Measurements from ENCODE around the gene TNRC6A. TPM values are rescaled to one million over a fixed set of nuclear protein-coding genes. Genes with fewer than 3 reads are reported as not detected.
"Not testable (repeated sequence)": the region's sequence is repeated elsewhere in the genome, so short reads cannot be mapped to it uniquely, and the experiment has no call there.

TNRC6A gene
- total and polyA plus RNA-seq, 2 experiments from 2014 or later = 12.5 to 13.1 TPM

DNA sequence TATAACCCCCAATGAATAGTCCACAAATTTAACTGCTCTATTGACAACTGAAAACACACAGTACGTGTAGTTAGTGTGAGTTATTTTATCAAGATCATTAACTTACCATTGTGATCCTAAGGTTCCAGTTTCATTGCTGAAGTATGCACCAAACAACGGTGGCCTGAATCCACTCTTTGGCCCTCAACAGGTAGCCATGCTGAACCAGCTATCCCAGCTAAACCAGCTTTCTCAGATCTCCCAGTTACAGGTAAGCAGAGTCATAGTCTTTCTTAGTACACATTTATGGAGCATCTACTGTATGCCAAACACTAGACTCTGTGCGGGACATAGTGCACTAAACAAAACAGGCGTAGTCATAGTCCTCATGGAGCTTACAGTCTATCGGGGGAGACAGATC lies 76.0 kb downstream of the TNRC6A start:
- in situ Hi-C loops (cut with MboI) = no loop called here
- H2AFZ ChIP-seq = no peak overlapping the region
- no peaks in the 10 kb centered on the region for H3K9me2 ChIP-seq (ENCODE audit: insufficient read depth)
- no peaks in the 10 kb centered on the region for H3K27me3 ChIP-seq (replicated peaks; ENCODE audit: insufficient read depth)
- TF ChIP-seq EZH2phosphoT487 (IDR thresholded peaks at IDR 0.05; ENCODE audit: insufficient read depth, low read depth) = no peak
- TF ChIP-seq EZH2 (IDR thresholded peaks at IDR 0.05; ENCODE audit: insufficient read depth, poor library complexity, severe bottlenecking) = no peak
- no peaks in the 10 kb centered on the region for H3K4me1 ChIP-seq (ENCODE audit: insufficient read depth)
- H3K4me3 ChIP-seq = no peak overlapping the region
- peaks cover 24% of the 10 kb centered on the region for H3K79me2 ChIP-seq (ENCODE audit: insufficient read depth)
- no peak for DNase-seq
- H3K9me3 ChIP-seq (ENCODE audit: low read depth) = no peaks in the 10 kb centered on the region
- no peak overlapping the region for H3K4me2 ChIP-seq (ENCODE audit: unreplicated experiment)
- H3K36me3 ChIP-seq (ENCODE audit: low read depth) = peaks cover 92% of the 10 kb centered on the region
- no peak overlapping the region for H3K27ac ChIP-seq
- no peaks in the 10 kb centered on the region for H4K20me1 ChIP-seq (ENCODE audit: insufficient read depth)
- H3F3A ChIP-seq (ENCODE audit: insufficient read depth) = no peaks in the 10 kb centered on the region
- WGBS, 2 experiments (ENCODE audit: low coverage in 1 of 2, low lambda C conversion rate in 2 of 2, missing lambda C conversion rate in 2 of 2) = 95 to 96% methylated on average over 5 of the region's 5 CpGs
- H3K9ac ChIP-seq = no peak overlapping the region

DNA sequence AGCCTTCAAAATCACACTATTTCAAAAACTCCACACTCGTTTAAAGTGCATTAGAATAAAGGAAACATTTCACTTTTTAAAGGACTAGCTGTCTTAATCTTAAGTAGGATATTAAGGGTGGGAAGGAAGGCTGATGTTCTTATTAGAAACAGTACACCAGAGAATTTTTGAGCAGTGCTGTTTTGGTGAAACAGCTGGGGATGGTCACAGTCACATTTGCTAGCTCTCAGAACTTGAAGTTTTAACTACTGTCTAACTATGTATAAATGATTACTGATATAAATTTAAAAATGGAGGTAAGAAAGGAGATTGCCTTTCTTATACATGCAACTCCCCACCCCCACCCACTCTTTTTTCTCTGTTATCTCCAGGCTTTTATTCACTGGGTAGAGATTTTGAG lies 77.8 kb downstream of the TNRC6A start:
- Histone ChIP-seq H3K9me2 (ENCODE audit: insufficient read depth) (no peaks in the 10 kb centered on the region), H3K27me3 (replicated peaks; ENCODE audit: insufficient read depth) (no peaks in the 10 kb centered on the region), H3K4me1 (ENCODE audit: insufficient read depth) (no peaks in the 10 kb centered on the region), H3K4me3 (no peak overlapping the region), H3K4me2 (ENCODE audit: unreplicated experiment) (no peak overlapping the region), H3F3A (ENCODE audit: insufficient read depth) (no peaks in the 10 kb centered on the region), H3K9me3 (ENCODE audit: low read depth) (no peaks in the 10 kb centered on the region), H2AFZ (no peak overlapping the region), H4K20me1 (ENCODE audit: insufficient read depth) (no peaks in the 10 kb centered on the region), H3K9ac (no peak overlapping the region), H3K79me2 (ENCODE audit: insufficient read depth) (peaks cover 10% of the 10 kb centered on the region; the same call in 1 of the 2 replicates), H3K27ac (no peak overlapping the region), H3K36me3 (ENCODE audit: low read depth) (peaks cover 85% of the 10 kb centered on the region)
- TF ChIP-seq EZH2 (IDR thresholded peaks at IDR 0.05; ENCODE audit: insufficient read depth, poor library complexity, severe bottlenecking) = no peak
- TF ChIP-seq EZH2phosphoT487 (IDR thresholded peaks at IDR 0.05; ENCODE audit: insufficient read depth, low read depth) = no peak
- 91 to 95% methylated on average over 1 of the region's 1 CpG for WGBS, 2 experiments (ENCODE audit: low coverage in 1 of 2, low lambda C conversion rate in 2 of 2, missing lambda C conversion rate in 2 of 2)
- DNase-seq = no peak
- in situ Hi-C loops (cut with MboI) = no loop called here

DNA sequence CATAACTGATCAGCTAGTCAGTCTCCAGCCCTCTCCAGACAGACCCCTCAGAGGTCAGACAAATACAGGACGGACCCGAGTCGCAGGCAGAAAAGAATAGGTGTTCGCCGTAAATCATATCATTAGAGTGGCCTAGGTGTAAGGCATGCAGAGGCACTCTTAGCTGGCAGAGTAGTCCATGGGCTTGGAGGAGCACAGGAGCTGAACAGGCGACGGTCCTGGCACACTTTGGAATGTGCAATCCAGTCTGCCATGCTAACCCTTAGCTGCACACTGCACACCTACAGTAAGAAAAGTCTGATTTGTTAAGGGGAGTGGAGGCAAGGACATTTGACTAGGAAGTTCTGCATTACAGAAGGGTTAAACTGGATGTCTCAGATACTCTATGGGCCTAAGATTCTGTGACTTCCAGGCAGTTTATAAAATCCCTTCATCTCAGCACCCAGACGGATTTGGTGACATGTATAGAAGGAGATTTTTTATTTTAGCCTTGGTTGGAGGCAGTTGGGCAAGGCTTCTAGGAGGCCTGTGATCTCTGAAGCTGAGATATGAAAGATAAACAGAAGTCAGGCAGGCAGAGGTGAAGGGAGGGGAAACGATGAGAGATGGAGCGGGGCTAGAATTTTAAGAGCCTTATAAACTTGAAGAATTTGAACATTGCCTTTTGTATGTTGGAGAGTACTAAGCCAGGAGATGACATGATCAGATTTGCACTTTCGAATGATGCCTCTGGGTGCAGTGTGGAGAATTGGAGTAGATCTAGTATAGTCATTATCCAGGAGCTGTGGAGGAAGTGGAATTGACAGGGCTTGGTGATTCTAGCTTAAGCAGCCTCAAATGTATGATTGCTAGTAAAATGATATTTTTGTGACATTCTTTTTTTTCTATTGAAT lies 81.7 kb downstream of the TNRC6A start:
- Histone ChIP-seq H4K20me1 (ENCODE audit: insufficient read depth) (no peaks in the 10 kb centered on the region), H3K79me2 (ENCODE audit: insufficient read depth) (0 out of 2 replicates have a peak, but pooled peaks cover 5% of the 10 kb centered on the region), H3K4me2 (ENCODE audit: unreplicated experiment) (no peak overlapping the region), H3K4me1 (ENCODE audit: insufficient read depth) (no peaks in the 10 kb centered on the region), H3F3A (ENCODE audit: insufficient read depth) (no peaks in the 10 kb centered on the region), H3K9me2 (ENCODE audit: insufficient read depth) (no peaks in the 10 kb centered on the region), H2AFZ (no peak overlapping the region), H3K27ac (no peak overlapping the region), H3K27me3 (replicated peaks; ENCODE audit: insufficient read depth) (no peaks in the 10 kb centered on the region), H3K9ac (no peak overlapping the region), H3K36me3 (ENCODE audit: low read depth) (peaks cover 68% of the 10 kb centered on the region), H3K4me3 (no peak overlapping the region), H3K9me3 (ENCODE audit: low read depth) (no peaks in the 10 kb centered on the region)
- no peak for TF ChIP-seq EZH2 (IDR thresholded peaks at IDR 0.05; ENCODE audit: insufficient read depth, poor library complexity, severe bottlenecking)
- TF ChIP-seq EZH2phosphoT487 (IDR thresholded peaks at IDR 0.05; ENCODE audit: insufficient read depth, low read depth) = no peak
- WGBS, 2 experiments (ENCODE audit: low coverage in 1 of 2, low lambda C conversion rate in 2 of 2, missing lambda C conversion rate in 2 of 2) = 81 to 82% methylated on average over 11 of the region's 11 CpGs
- in situ Hi-C loops (cut with MboI) = loop anchor here (10.0 kb wide), 1 partner anchor 236 kb away; no protein-coding TSS in a partner anchor
- peak; percentile 7 for DNase-seq

DNA sequence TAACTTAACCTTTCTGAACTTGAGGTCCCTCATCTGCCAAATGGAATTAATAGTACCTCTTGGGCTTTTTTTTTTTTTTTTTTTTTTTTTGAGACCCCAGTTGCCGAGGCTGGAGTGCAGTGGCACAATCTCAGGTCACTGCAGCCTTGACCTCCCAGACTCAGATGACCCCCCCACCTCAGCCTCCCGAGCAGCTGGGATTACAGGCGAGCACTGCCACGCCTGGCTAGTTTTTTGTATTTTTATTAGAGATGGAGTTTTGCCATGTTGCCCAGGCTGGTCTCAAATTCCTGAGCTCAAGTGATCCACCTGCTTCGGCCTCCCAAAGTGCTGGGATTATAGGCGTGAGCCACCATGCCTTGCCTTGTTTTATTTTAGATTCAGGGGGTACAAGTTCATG lies 83.4 kb downstream of the TNRC6A start:
- H3K36me3 ChIP-seq (ENCODE audit: low read depth) = peaks cover 66% of the 10 kb centered on the region
- not testable (repeated sequence) for H3K9ac ChIP-seq; H3F3A ChIP-seq (ENCODE audit: insufficient read depth); H3K9me3 ChIP-seq (ENCODE audit: low read depth); H3K27me3 ChIP-seq (replicated peaks; ENCODE audit: insufficient read depth); DNase-seq; H3K4me3 ChIP-seq; H3K9me2 ChIP-seq (ENCODE audit: insufficient read depth); H3K4me1 ChIP-seq (ENCODE audit: insufficient read depth); H3K27ac ChIP-seq; H4K20me1 ChIP-seq (ENCODE audit: insufficient read depth); H3K4me2 ChIP-seq (ENCODE audit: unreplicated experiment); H2AFZ ChIP-seq; H3K79me2 ChIP-seq (ENCODE audit: insufficient read depth)
- 90 to 91% methylated on average over 6 of the region's 6 CpGs for WGBS, 2 experiments (ENCODE audit: low coverage in 1 of 2, low lambda C conversion rate in 2 of 2, missing lambda C conversion rate in 2 of 2)
- in situ Hi-C loops (cut with MboI) = loop anchor here (10.0 kb wide), 1 partner anchor 238 kb away; no protein-coding TSS in a partner anchor
